HCT116 (cell line): ENCODE results near the gene IRF8. TPM values are rescaled to one million over a fixed set of nuclear protein-coding genes. Genes with fewer than 3 reads are reported as not detected.

Experiments used
- ATAC-seq: fragments of 200-7000 bp; cut with Tn5 transposase; 2 replicates; pipeline ENCODE4 v1.9.1; 2020; ENCODE audit warnings: mild to moderate bottlenecking, moderate library complexity
- BruUV-seq: library from RNA; stranded (reverse); fragments of 400-500 nt; replicated peaks from 2 replicates; lab custom pipeline; 2021; lab: Mats Ljungman, UMichigan
- CTCF ChIA-PET: fragments of 300-600 bp; sonication (Branson Sonifier 250); formaldehyde crosslinking; loops from one replicate; lab custom pipeline; 2021; ENCODE audit warnings: antibody characterized with exemption; lab: Charles Lee
- POLR2A ChIA-PET: fragments of 300-600, 350-600 bp; sonication (Branson Sonifier 250); formaldehyde crosslinking; loops from one replicate; lab custom pipeline; 2021; ENCODE audit warnings: antibody characterized with exemption; lab: Charles Lee
- RAD21 ChIA-PET, 2 experiments: fragments of 300-600 bp; sonication (Branson Sonifier 250); formaldehyde crosslinking; loops; one replicate each; lab custom pipeline; 2023; ENCODE audit warnings: low total read pairs in 2 of 2; ENCODE audit not compliant: uncharacterized antibody in 2 of 2, unreplicated experiment in 2 of 2, low non-redundant PET in 1 of 2; lab: Charles Lee
- DNase-seq: peaks from one replicate; pipeline ENCODE4 v3.0.0-alpha.2; 2010; ENCODE audit warnings: low read depth, low spot score
- H2AFZ ChIP-seq: fragments of 200-600 bp; shearing (Covaris generic), sonication (generic); 2 replicates; pipeline ENCODE4 v1.6.1; 2017; ENCODE audit warnings: low read depth, mixed run types, mixed read lengths, antibody characterized with exemption, low read length; ENCODE audit not compliant: poor library complexity, severe bottlenecking
- H3K27ac ChIP-seq: 2 replicates; pipeline ENCODE4 v1.5.1; 2012; ENCODE audit warnings: low read depth, low read length
- H3K27me3 ChIP-seq: fragments of 200-600 bp; sonication (generic); 2 replicates; pipeline ENCODE4 v1.6.1; 2016; ENCODE audit warnings: mixed run types, low read length, mixed read lengths; ENCODE audit not compliant: insufficient read depth
- H3K36me3 ChIP-seq, 2 experiments: fragments of 200-500 bp in 1 of 2; fragments of 200-600 bp in 1 of 2; sonication (Bioruptor generic) in 1 of 2; sonication (generic) in 1 of 2; 2 replicates each; pipeline versions ENCODE4 v1.5.1 to v1.6.1; 2014 to 2016; ENCODE audit warnings: low read length in 2 of 2, inconsistent platforms in 1 of 2, mixed read lengths in 1 of 2, mixed run types in 1 of 2; ENCODE audit not compliant: insufficient read depth in 2 of 2, control insufficient read depth in 1 of 2
- H3K4me1 ChIP-seq, 2 experiments: fragments of 200-600 bp in 1 of 2; sonication (generic) in 1 of 2; 2 replicates each; pipeline versions ENCODE4 v1.5.1 to v1.6.1; 2012 to 2017; ENCODE audit warnings: low read length in 2 of 2, inconsistent platforms in 1 of 2, mild to moderate bottlenecking in 1 of 2, mixed read lengths in 1 of 2, mixed run types in 1 of 2, moderate library complexity in 1 of 2; ENCODE audit not compliant: insufficient read depth in 2 of 2, control insufficient read depth in 1 of 2
- H3K4me2 ChIP-seq: fragments of 200-600 bp; sonication (generic); 2 replicates; pipeline ENCODE4 v1.6.1; 2017; ENCODE audit warnings: mixed run types, low read length, mixed read lengths
- H3K4me3 ChIP-seq, 2 experiments: fragments of 200-600 bp in 1 of 2; sonication (generic) in 1 of 2; replicated peaks in 1 of 2; 2 replicates each; pipeline ENCODE4 v1.5.1; 2011 to 2016; ENCODE audit warnings: low read length in 2 of 2, control low read depth in 1 of 2, low read depth in 1 of 2, mild to moderate bottlenecking in 1 of 2, mixed read lengths in 1 of 2, mixed run types in 1 of 2
- H3K79me2 ChIP-seq: fragments of 200-600 bp; sonication (generic); 2 replicates; pipeline ENCODE4 v1.6.1; 2017; ENCODE audit warnings: mild to moderate bottlenecking, mixed run types, low read length, moderate library complexity, mixed read lengths; ENCODE audit not compliant: insufficient read depth
- H3K9ac ChIP-seq: fragments of 200-600 bp; sonication (generic); 2 replicates; pipeline ENCODE4 v1.6.1; 2016; ENCODE audit warnings: low read length, mixed read lengths
- H3K9me2 ChIP-seq: fragments of 200-600 bp; sonication (generic), shearing (Covaris generic); 2 replicates; pipeline ENCODE4 v1.6.1; 2017; ENCODE audit warnings: mixed run types, mild to moderate bottlenecking, moderate library complexity; ENCODE audit not compliant: insufficient read depth
- H3K9me3 ChIP-seq, 2 experiments: fragments of 200-500 bp in 1 of 2; fragments of 200-600 bp in 1 of 2; sonication (Bioruptor generic) in 1 of 2; sonication (generic) in 1 of 2; 2 replicates each; pipeline ENCODE4 v1.6.1; 2014 to 2017; ENCODE audit warnings: low read length in 2 of 2, mixed read lengths in 2 of 2, inconsistent platforms in 1 of 2, low read depth in 1 of 2, mild to moderate bottlenecking in 1 of 2, mixed run types in 1 of 2, moderate library complexity in 1 of 2; ENCODE audit not compliant: control insufficient read depth in 1 of 2, insufficient read depth in 1 of 2
- H4K20me1 ChIP-seq: fragments of 200-600 bp; sonication (generic), shearing (Covaris generic); 2 replicates; pipeline ENCODE4 v1.6.1; 2017; ENCODE audit warnings: mixed run types, mild to moderate bottlenecking, moderate library complexity; ENCODE audit not compliant: insufficient read depth
- ATF3 ChIP-seq: IDR thresholded peaks from 2 replicates; pipeline ENCODE4 v1.6.1; 2012
- CEBPB ChIP-seq: IDR thresholded peaks from 2 replicates; pipeline ENCODE4 v1.6.1; 2012; ENCODE audit warnings: low read depth
- CTCF ChIP-seq, 3 experiments: fragments of 200-600 bp in 1 of 3; sonication (generic) in 1 of 3; IDR thresholded peaks in 2 of 3; conservative IDR thresholded peaks in 1 of 3; 2 replicates each; pipeline ENCODE4 v1.5.1; 2012 to 2017; ENCODE audit warnings: low read depth in 2 of 3, low read length in 2 of 3, antibody characterized with exemption in 1 of 3, borderline replicate concordance in 1 of 3, control low read depth in 1 of 3, mild to moderate bottlenecking in 1 of 3, mixed read lengths in 1 of 3, mixed run types in 1 of 3, moderate library complexity in 1 of 3; ENCODE audit not compliant: insufficient read depth in 1 of 3
- EGR1 ChIP-seq: IDR thresholded peaks from 2 replicates; pipeline ENCODE4 v1.6.1; 2012; ENCODE audit warnings: low read depth
- ELF1 ChIP-seq: IDR thresholded peaks from 2 replicates; pipeline ENCODE4 v1.6.1; 2012; ENCODE audit warnings: low read depth, borderline replicate concordance
- EZH2 ChIP-seq: fragments of 200-600 bp; sonication (generic); IDR thresholded peaks from 2 replicates; pipeline ENCODE4 v1.6.1; 2017; ENCODE audit warnings: antibody characterized with exemption, mixed run types
- POLR2A ChIP-seq: IDR thresholded peaks from 2 replicates; pipeline ENCODE4 v1.7.0; 2011; ENCODE audit warnings: borderline replicate concordance; ENCODE audit not compliant: insufficient read depth, insufficient read length; ENCODE audit errors: extremely low read depth
- RAD21 ChIP-seq: IDR thresholded peaks from 2 replicates; pipeline ENCODE4 v1.6.1; 2012; ENCODE audit warnings: low read depth, mild to moderate bottlenecking
- REST ChIP-seq: IDR thresholded peaks from 2 replicates; pipeline ENCODE4 v1.6.1; 2012; ENCODE audit warnings: low read depth
- SP1 ChIP-seq: IDR thresholded peaks from 2 replicates; pipeline ENCODE4 v1.6.1; 2012; ENCODE audit warnings: low read depth
- SRF ChIP-seq: IDR thresholded peaks from 2 replicates; pipeline ENCODE4 v1.6.1; 2012; ENCODE audit warnings: low read depth
- TCF7L2 ChIP-seq: IDR thresholded peaks from 2 replicates; pipeline ENCODE4 v1.7.0; 2011; ENCODE audit warnings: borderline replicate concordance, inconsistent platforms; ENCODE audit not compliant: insufficient read depth, insufficient read length; ENCODE audit errors: extremely low read depth
- YY1 ChIP-seq: IDR thresholded peaks from 2 replicates; pipeline ENCODE4 v1.6.1; 2011; ENCODE audit warnings: low read length, low read depth, moderate library complexity, mild to moderate bottlenecking; ENCODE audit not compliant: insufficient replicate concordance; ENCODE audit errors: extremely low read depth
- ZBTB33 ChIP-seq: IDR thresholded peaks from 2 replicates; pipeline ENCODE4 v1.6.1; 2011; ENCODE audit warnings: mild to moderate bottlenecking, low read length, moderate library complexity; ENCODE audit not compliant: insufficient replicate concordance; ENCODE audit errors: extremely low read depth
- ZNF274 ChIP-seq: fragments of 200-500 bp; sonication (Bioruptor generic); IDR thresholded peaks from 2 replicates; pipeline ENCODE4 v1.6.1; 2014; ENCODE audit warnings: mild to moderate bottlenecking, low read depth, low read length, inconsistent platforms
- intact Hi-C: fragments of 100-400 bp; cut with micrococcal nuclease; formaldehyde crosslinking; loops from 2 replicates; pipeline ENCODE4 v1.10.0; 2022
- total RNA-seq: library from RNA; stranded (reverse); gene quantifications from one replicate; pipeline ENCODE4 v1.2.1, GENCODE V29; 2021; ENCODE audit not compliant: unreplicated experiment

Gene IRF8
- total RNA-seq, 1 experiment from 2014 or later = 0.61 TPM

GRCh38 chr16:85948138-85948509 lies 49.2 kb downstream of the IRF8 start:
- ATAC-seq (no peak), DNase-seq (no peak)
- BruUV-seq = no TSS peak
- ChIA-PET CTCF (no interaction called here), POLR2A (no interaction called here), RAD21 (no interaction called here)
- no peaks in the 10 kb centered on the region for H3K79me2 ChIP-seq
- H3K27ac ChIP-seq = no peak overlapping the region
- no peaks in the 10 kb centered on the region for H4K20me1 ChIP-seq
- H3K27me3 ChIP-seq = peaks cover 70% of the 10 kb centered on the region
- H3K4me3 ChIP-seq = no peak overlapping the region
- no peaks in the 10 kb centered on the region for H3K9me3 ChIP-seq
- H3K4me1 ChIP-seq = no peaks in the 10 kb centered on the region
- no peaks in the 10 kb centered on the region for H3K9me2 ChIP-seq
- intact Hi-C loops = no loop called here
- H3K9ac ChIP-seq = no peak overlapping the region
- H3K4me2 ChIP-seq = no peak overlapping the region
- H3K36me3 ChIP-seq = no peaks in the 10 kb centered on the region
- TF ChIP-seq EGR1 = no peak
- no peak for TF ChIP-seq CTCF (IDR thresholded peaks at IDR 0.05 in 2 of 3, conservative IDR thresholded peaks at IDR 0.05 in 1 of 3; ENCODE audit: borderline replicate concordance in 1 of 3, insufficient read depth in 1 of 3, low read depth in 2 of 3, low read length in 2 of 3)
- no peak for TF ChIP-seq EZH2
- no peak for TF ChIP-seq ZNF274
- no peak for TF ChIP-seq POLR2A
- TF ChIP-seq ELF1 = no peak
- no peak for TF ChIP-seq YY1
- TF ChIP-seq TCF7L2 = no peak
- no peak for TF ChIP-seq REST
- TF ChIP-seq ZBTB33 = no peak
- no peak for TF ChIP-seq SP1
- no peak for TF ChIP-seq RAD21
- TF ChIP-seq ATF3 = no peak
- no peak for TF ChIP-seq CEBPB
- no peak for TF ChIP-seq SRF
- no peak overlapping the region for H2AFZ ChIP-seq
